Activated T-cell treated with anti-CD3 and anti-CD28 coated beads for 1 hour (primary cell): ENCODE results near the gene JAK3.
A peak's percentile ranks its signal among the peaks of the same experiment; 100 is the strongest.
"Not testable (repeated sequence)": the region's sequence is repeated elsewhere in the genome, so short reads cannot be mapped to it uniquely, and the experiment has no call there.

ENCODE experiments used
- DNase-seq: peaks from one replicate; pipeline ENCODE4 v3.0.0-alpha.2; 2020; ENCODE audit warnings: low read depth

Gene JAK3

DNA sequence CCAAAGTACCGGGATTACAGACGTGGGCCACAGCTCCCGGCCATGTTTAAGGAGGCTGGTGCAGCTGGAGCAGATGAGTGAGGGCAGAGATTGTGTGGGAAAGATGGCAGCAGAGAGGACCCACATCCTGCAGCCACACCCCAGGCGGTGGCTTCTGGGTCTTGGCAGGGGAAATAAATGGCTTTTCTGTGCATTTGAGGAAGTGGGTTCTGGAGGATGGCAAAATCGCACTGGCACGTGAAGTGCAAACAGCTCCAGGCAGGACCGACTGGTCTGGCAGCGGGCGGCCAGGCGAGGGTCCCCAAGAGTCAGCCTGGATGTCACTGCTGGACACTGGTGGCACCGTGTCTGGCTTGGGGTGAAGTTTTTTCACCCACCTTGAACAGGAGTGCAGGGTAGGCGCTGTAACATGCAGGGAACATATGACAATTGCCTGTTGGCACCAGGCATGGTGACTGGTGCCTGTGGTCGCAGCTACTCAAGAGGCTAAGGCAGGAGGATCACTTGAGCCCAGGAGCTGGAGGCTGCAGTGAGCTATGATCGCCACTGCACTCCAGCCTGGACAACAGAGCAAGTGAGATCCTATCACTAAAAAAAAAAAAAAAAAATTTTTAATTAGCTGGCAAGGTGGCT is 44.4 kb downstream of the JAK3 start:
- no peak for DNase-seq

DNA sequence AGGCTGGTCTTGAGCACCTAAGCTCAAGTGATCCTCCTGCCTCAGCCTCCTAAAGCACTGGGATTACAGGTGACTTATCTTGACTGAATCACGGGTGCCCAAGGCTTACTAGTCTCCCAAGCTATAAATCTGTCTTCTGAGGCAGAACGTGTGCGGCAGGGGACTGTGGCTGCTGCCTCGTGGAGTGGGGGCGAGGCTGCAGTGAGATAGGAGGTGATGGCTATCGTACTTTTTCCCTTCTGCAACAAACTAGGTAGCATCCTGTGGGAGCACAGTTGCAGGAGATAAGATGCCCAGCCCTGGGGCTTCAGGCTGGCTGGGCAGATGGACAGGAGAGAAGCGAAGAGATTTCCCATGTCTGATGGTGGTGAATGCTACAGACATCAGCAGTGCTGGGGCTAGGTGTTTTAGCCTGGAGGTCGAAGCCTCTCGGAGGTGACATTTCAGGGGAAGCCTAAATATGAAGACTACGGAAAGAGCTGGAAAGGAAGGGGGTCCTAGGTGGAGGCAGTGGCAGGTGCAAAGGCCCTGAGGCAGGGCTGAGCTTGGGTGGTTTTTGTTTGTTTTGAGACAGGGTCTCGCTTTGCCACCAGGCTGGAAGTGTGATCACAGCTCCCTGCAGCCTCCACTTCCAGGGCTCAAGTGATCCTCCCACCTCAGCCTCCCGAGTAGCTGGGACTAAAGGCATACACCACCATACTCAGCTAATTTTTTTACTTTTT is 45.5 kb downstream of the JAK3 start:
- no peak for DNase-seq

DNA sequence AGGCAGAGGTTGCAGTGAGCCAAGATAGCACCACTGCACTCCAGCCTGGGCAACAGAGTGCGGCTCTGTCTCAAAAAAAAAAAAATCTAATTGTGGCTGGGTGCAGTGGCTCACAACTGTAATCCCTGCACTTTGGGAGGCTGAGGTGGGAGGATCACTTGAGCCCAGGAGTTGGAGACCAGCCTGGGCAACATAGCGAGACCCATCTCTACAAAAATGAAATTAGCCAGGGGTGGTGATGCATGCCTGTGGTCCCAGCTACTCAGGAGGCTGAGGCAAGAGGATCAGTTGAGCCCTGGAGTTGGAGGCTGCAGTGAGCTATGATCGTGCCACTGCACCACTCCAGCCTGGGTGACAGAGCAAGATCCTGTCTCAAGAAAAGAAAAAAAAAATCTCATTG is 49.2 kb downstream of the JAK3 start:
- DNase-seq, result not testable (repeated sequence)

DNA sequence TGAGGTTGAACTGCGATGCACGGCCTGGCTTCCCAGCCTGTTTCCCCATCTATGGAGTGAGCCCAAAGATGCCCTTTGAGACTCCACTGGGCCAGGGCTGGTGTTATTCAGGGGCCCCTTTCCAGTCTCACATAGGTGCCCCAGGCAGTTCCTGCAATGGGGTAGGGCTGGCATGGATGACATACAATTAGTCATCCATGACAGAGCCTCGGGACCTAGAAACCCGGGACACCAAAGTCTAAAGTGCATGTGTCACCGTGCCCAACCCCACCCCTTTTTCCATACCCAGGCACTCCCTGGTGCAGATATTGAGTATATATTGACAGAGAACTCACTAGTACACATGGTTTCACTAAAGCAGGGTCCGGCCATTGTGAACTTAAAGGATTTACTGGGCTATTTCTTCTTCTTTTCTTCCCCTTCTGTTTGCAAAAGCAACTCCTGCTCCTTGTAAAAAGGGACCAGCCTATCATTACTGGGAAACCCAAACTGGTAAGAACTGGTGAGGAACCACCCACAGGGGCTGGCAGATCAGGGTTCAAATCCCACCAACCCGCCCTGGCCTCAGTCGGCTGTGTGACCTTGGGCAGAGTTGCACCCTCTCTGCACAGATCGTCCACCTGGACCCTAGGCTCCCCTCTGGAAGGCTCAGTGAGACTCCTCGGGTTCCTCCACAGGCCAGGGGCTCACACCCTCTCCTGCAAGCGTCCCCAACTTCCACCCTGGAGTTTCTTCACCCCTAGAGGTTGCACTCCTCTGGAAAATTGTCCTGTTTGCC is 50.2 kb downstream of the JAK3 start:
- no peak for DNase-seq

DNA sequence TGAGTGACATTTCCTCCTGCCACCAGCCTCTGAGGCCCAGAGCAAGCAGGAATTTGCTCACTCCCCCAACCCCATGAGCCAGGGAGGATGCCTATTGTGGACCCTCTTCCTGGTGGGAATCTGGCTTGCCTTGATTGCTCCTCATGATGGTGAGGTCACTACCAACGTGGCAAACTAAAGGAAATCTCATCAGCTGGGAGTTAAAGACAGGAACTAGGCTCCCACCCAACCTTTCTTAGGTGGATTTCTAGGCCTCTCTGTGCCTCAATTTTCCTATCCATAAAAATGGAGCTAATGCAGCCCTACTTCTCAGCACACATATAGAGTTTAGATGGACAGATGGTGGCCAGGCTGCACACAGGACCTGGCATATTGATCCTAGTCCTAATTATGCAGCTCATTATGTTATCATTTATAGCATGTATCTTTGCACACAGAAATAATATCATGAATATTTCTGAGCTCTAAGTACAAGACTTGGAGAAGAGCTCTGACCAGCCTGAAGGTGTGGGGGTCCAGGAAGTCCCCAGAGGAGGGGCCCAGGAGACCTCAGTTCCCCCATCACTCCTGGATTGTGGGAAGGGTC is 50.9 kb downstream of the JAK3 start:
- no peak for DNase-seq

DNA sequence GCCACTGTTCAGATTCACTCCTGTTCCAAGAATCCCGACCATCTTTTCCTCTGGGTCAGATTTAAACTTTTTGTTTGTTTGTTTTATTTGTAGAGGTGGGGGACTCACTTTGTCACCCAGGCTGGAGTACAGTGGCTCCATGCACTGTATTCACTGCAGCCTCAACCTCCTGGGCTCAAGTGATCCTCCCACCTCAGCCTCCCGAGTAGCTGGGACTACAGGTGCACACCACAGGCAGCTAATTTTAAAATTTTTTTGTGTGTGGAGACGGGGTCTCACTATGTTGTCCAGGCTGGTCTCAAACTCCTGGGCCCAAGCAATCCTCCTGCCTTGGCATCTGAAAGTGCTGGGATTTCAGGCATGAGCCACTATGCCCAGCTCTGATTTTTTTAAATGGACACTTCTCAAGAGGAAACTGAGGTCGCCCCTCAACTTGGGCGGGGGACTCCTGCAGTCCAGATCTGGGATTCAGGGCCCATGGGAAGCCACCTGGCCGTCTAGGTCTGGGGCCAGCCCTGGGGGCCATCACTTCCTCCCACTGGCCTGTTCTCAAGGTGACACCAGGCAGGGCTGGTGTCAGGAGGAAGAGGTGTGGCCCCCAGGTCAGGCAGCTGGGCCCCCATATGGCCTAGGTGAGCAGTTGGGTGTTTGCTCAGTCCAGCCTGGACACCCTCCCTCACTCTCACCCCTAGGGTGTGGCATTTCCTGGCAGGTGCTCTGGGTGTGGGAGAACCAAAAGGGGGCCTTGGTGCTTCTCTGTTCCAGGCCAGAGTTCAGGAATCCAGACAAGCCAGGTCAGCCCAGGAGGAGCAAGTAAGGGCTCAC is 51.6 kb downstream of the JAK3 start:
- no peak for DNase-seq

DNA sequence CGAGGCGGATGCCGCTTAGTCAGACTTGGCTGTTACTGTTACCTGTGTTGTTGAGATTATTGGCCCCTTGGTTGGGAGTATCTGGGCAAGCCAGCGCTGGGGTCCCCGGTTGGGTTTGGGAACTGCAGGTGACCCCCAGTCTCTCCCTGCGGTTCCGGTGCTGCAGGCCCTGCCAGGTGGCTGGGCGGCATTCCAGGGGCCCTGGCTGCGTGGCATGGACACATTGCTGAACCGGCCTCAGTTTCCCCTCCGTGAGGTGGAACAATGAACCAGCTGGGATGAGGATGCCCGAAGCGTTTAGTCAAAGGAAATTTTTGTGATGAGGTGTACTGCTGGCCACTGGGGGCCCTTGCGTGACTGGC is 52.3 kb downstream of the JAK3 start:
- no peak for DNase-seq

DNA sequence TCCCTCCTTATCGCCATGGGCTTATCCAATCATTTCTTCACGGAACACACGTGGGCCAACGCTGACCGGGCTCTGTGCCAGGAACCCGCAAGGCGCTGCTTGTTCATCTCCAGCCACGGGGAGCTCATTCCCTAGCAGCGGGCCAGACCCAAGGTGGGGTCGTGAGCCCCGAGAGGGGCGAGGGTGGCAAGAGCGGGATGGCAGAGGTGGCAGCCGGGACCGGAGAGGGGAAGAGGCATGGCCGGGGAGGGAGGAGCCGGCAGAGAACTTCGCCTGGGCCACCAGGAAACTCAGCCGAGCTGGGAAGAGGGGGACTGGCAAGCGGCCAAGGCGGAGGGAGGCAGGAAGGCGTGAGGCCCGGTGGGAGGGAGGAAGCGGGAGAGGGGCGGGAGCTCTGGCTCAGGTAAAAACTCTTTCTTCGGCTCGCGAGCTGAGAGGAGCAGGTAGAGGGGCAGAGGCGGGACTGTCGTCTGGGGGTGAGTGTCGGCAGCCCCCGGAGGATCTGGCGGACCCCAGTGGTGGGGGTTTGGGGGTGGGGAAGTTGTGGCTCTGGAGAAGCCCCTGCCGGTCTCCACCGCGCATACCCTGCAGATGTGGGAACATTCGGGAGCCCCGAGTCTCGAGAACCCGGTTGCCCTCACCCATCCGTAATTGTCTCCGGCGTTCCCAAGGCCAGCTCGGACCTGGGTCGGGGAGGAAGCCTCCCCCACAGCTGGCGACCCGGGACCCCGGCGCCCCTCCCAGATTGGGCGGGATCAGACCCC is 52.9 kb downstream of the JAK3 start, which contains the start of gene B3GNT3:
Gene B3GNT3, plus strand, starts transcription at position 408 of the 764 bp plus-strand sequence. CDS start 12,670 bp downstream, outside the sequence.
- DNase-seq, result no peak

DNA sequence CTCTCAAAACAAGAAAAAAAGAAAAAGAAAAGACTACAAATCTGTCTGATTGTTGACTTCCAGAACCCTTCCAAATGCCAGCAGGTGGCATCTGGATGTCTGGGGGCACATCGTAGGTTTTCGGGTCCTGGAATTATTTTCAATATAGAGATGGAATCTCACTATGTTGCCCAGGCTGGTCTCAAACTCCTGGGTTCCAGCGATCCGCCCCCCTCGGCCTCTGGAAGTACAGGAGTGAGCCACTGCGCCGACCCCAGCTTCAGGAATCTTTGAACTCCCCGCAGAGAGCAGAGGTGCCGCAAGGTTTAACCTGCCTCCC is 53.4 kb downstream of the JAK3 start:
- no peak for DNase-seq

DNA sequence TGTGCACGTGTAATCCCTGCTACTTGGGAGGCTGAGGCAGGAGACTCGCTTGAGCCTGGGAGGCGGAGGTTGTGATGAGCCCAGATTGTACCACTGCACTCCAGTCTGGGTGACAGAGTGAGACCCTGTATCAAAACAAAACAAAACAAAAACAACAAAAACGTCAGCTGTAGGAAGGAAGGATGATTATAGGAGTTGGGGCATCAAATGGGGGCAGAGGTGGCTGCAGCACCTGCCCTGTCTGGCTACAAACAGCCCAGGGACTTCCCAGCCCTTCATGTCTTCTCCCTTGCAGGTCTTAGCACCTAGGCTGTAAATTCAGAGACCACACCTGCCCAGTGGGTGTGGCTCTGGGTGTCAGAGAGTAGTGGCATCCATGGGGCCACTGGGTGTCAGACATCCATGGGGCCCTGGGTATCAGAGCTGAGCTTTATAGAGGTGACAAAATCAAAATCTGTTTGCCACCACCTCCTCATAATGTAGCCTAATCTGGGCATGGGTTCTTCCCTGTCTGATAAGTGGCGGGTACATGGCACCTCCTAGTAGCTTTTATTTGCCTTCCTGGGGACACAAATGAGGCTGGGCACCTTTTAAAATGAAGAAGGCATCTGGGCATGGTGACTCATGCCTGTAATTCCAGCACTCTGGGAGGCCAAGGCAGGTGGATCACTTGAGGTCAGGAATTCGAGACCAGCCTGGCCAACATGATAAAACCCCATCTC is 57.6 kb downstream of the JAK3 start:
- no peak for DNase-seq

DNA sequence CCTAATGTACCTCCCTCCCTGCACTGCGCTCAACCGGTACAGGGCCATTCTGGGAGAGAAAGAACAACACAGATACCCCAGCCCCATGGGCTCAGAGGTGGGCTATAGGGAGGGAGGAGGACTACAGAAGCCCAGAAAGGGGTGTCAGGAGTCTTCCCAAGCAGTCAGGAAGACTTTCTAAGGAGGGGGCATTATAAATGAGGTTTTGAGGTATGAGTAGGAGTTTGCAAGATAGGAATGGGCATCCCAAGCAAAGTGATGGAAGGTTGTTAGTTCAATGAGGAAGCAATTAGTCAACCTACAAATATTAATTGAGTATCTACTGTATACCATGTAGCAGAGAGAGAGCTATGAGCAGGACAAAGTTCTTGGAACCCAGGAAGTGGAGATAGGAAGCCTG is 59.1 kb downstream of the JAK3 start:
- no peak for DNase-seq

DNA sequence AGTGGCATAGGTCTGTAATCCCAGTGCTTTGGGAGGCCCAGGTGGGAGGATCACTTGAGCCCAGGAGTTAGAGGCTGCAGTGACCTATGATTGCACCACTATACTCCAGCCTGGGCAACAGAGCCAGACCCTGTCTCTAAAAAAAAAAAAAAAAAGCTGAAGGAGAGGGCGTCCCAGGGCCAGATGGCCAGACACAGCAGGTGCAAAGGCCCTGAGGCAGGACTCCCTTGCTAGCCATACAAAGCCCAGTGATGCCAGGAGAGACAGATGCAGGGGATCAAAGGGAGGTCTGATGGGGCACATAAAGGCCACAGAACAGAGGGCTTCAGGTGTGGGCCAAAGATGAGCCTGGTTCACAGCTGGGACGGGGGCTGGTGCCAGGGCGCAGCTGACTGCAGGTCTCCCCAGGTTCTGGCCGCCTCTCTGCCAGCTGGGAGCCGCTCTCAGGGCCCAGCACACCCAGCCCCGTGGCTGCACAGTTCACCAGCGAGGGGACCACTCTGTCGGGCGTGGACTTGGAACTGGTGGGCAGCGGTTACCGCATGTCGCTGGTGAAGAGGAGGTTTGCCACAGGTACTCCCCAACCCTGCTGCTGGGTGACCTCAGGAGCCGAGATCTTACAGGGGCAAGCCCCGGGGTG is 60.4 kb downstream of the JAK3 start:
- no peak for DNase-seq

DNA sequence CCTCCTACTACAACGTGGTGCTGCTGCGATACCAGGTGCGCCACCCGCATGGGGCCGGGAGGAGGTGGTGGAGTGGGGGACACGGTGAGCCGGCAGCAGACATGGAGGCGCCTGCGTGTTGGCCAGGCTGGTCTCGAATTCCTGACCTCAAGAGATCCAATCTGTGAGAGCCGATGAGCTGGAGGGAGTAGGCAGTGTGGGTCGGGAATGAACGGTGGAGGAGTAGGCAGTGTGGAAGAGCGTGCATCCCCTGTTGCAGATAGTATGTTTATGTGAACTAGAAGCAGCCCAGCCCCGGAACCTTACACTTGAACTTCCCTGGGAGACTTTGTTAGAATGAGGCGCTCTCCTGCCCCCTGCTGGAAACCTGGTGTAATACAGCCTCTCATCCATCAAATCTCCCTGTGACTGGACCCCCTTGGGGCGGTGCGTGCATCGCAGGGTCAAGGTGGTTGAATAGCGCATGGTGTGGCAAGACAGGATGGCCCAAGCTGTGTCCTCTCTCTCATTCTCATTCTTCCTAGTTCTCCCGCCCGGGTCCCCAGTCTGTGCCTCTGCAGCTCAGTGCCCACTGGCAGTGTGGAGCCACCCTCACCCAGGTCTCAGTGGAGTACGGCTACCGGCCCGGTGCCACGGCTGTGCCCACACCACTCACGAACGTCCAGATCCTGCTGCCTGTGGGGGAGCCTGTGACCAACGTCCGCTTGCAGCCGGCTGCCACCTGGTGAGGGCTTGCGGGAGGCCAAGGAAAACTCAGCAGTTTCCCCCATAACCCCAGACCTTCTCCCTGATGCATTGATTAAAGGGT is 63.4 kb downstream of the JAK3 start:
- DNase-seq, result peak; percentile 71

DNA sequence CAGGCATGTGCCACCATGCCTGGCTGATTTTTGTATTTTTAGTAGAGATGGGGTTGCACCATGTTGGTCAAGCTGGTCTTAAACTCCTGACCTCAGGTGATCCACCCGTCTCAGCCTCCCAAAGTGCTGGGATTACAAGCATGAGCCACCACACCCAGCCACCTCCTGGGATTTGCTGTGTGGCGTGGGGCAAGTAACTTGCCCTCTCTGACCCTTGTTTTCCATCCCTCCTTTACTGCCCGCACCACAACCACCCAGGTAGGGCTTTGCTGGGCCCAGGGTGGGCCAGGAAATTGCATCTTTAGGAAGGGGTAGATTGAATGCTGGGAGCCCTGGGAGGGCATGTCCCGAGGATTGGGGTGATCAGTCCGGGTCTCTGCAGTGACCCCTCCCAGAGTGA is 64.1 kb downstream of the JAK3 start:
- not testable (repeated sequence) for DNase-seq

DNA sequence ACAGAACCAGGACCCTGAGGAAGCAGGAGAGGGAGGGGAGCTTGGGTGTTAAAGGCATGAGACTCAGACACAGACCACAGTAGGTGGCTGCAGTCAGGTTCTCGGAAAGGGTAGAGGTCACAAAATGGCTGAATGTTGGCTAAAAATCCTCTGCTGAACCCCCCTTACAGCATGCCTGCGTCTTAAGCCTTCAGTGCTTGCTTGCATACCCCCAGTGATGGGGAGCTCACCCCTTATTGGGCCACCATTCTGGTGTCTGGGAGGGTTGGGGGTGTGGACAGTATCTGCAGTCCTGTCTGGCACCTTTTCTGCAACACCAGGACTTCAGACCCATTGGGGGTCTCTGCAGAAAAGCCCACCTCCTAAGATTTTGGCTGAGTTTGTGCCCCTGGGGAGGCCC is 67.0 kb downstream of the JAK3 start:
- DNase-seq, result no peak

DNA sequence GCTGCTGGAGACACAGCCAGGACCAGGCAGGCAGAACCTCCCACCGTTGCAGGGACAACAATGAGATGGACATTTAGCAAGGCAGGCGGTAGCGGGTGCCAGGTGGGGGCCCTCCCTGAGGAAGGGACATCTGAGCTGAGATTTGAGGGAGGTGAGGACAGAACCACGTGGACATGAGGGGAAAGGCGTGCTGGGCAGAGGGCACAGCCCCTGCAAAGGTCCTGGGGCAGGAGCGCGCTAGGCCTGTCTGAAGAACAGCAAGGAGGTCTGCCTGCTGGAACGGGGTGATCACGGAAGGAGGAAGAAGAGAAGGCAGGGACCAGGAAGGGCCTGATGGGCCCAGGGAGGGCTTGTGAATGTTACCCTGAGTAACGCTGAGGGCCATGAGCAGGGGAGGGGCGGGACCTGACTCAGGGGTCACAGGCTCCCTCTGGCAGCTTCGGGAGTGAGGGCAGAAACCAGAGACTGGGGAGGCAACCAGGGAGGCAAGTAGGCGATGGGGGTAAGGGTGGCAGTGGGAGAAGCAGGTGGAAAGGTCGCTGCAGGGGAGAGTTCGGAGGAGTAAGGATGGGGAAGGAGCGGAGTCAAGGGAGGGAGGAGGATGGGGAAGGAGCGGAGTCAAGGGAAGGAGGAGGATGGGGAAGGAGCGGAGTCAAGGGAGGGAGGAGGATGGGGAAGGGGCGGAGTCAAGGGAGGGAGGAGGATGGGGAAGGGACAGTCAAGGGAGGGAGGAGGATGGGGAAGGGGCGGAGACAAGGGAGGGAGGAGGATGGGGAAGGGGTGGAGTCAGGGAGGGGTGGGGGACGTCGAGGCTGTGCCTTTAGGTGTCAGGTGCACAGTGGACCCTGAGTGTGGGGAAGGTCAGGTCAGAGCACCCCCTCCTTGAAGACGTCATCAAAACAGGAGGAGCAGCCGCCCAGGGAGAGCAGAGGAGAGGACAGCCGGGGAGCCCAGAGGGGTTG is 68.5 kb downstream of the JAK3 start:
- DNase-seq, result no peak

DNA sequence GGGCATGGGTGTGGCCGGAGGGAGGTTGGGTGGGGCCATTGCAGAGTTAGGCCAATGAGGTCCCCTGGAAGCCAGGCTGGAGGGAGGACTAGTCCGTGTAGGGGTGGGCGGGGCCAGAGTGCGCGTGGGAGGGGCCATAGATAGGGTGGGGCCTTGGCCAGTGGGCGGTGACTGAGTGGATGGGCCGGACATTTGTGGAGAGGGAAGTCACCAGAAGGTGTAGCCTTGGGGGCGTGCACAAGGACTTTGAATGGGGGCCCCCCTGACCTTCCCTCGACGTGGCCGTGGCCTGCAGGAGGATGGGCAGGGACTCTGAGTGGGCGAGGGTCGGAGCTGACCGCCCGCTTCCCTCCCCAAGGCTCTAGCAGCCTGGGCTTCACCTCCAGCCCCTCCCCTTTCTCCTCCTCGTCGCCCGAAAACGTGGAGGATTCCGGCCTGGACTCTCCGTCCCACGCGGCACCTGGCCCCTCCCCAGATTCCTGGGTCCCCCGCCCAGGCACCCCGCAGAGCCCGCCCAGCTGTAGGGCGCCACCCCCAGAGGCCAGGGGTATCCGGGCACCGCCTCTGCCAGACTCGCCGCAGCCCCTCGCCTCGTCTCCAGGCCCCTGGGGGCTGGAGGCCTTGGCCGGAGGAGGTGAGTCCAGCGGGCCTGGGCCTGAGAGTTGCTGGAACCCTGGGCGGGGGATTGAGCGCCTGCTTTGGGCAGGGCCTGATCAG is 69.4 kb downstream of the JAK3 start:
- DNase-seq, result no peak
